GM12872 (cell line): ENCODE measurements around the gene CFAP46.

ENCODE experiments used
- CTCF ChIP-seq: IDR thresholded peaks from 3 replicates; pipeline ENCODE4 v1.5.1; 2011; ENCODE audit warnings: low read depth, mild to moderate bottlenecking, low read length, moderate library complexity; ENCODE audit not compliant: insufficient read depth

CFAP46 gene

GRCh38 chr10:132798403-132798802 is 144.0 kb downstream of the CFAP46 start:
- no peak for TF ChIP-seq CTCF

- TF ChIP-seq CTCF: no peak
Measured at GRCh38 chr10:132796846-132797245, 145.5 kb downstream of the CFAP46 start.

GRCh38 chr10:132793871-132794849 is 148.2 kb downstream of the CFAP46 start:
- TF ChIP-seq CTCF: 0 out of 3 replicates have a peak, but pooled peaks have one; percentile 4

- TF ChIP-seq CTCF: no peak
Measured at GRCh38 chr10:132793213-132793612, 149.2 kb downstream of the CFAP46 start.

GRCh38 chr10:132792796-132793195 is 149.6 kb downstream of the CFAP46 start:
- no peak for TF ChIP-seq CTCF

GRCh38 chr10:132790934-132791829 is 151.2 kb downstream of the CFAP46 start:
- no peak for TF ChIP-seq CTCF

GRCh38 chr10:132790470-132790869 is 151.9 kb downstream of the CFAP46 start:
- no peak for TF ChIP-seq CTCF
